ENCODE data around the gene HCAR1. TPM values are rescaled to one million over a fixed set of nuclear protein-coding genes. Genes with fewer than 3 reads are reported as not detected.

The HCAR1 gene
- total RNA-seq, 1 donor from 2014 or later: 6.0 TPM

Other genes with a start within 250 kb of the HCAR1 start
- 41.4 and 41.9 TPM in 2 replicates for gene ZCCHC8, start 229.9 kb downstream of the HCAR1 start, total RNA-seq
- 99.7 and 101 TPM in 2 replicates for gene RSRC2, start 203.9 kb downstream of the HCAR1 start, total RNA-seq
- gene KNTC1, start 203.6 kb downstream of the HCAR1 start, total RNA-seq: 128 and 129 TPM in 2 replicates
- gene HCAR2, start 27.5 kb downstream of the HCAR1 start, total RNA-seq: 0.26 and 0.47 TPM in 2 replicates
- gene HCAR3, start 14.0 kb downstream of the HCAR1 start, total RNA-seq: 0.45 and 0.84 TPM in 2 replicates
- gene DENR, start 22.0 kb upstream of the HCAR1 start, total RNA-seq: 88.7 and 89.6 TPM in 2 replicates
- gene CCDC62, start 43.7 kb upstream of the HCAR1 start, total RNA-seq: 0.31 and 0.58 TPM in 2 replicates
- 23.8 and 25.8 TPM in 2 replicates for gene HIP1R, start 104.6 kb upstream of the HCAR1 start, total RNA-seq
- 9.2 and 9.5 TPM in 2 replicates for gene VPS37B, start 165.3 kb upstream of the HCAR1 start, total RNA-seq
- 3.7 and 4.1 TPM in 2 replicates for gene ABCB9, start 235.6 kb upstream of the HCAR1 start, total RNA-seq
- 22.7 and 23.4 TPM in 2 replicates for gene OGFOD2, start 244.4 kb upstream of the HCAR1 start, total RNA-seq
- gene ARL6IP4, start 249.8 kb upstream of the HCAR1 start, total RNA-seq: 150 and 160 TPM in 2 replicates